K562 (cell line): ENCODE data around the gene IFIT2.

ENCODE experiments used
- CHD1 ChIP-seq: fragments of 200-600 bp; sonication (generic); IDR thresholded peaks from one replicate; pipeline ENCODE4 v1.6.1; 2012; ENCODE audit warnings: mild to moderate bottlenecking, moderate library complexity, low read length, inconsistent platforms
- FOS ChIP-seq: IDR thresholded peaks from 3 replicates; pipeline ENCODE4 v1.6.1; 2011; ENCODE audit not compliant: insufficient read length; ENCODE audit errors: extremely low read depth
- MEIS2 ChIP-seq: fragments of 450-650 bp; IDR thresholded peaks from 2 replicates; pipeline ENCODE4 v1.6.1; 2014; ENCODE audit warnings: mild to moderate bottlenecking; ENCODE audit not compliant: partially characterized antibody
- PCBP1 ChIP-seq: fragments of 200-400 bp; formaldehyde crosslinking; IDR thresholded peaks from 2 replicates; pipeline ENCODE4 v1.6.1; 2018; ENCODE audit warnings: mild to moderate bottlenecking, low read depth, low read length; ENCODE audit not compliant: poor library complexity, severe bottlenecking
- POLR2A ChIP-seq: fragments of 450-650 bp; conservative IDR thresholded peaks from 2 replicates; pipeline ENCODE4 v1.6.1; 2016
- TAF1 ChIP-seq: IDR thresholded peaks from 2 replicates; pipeline ENCODE4 v1.6.1; 2011; ENCODE audit warnings: mild to moderate bottlenecking, low read length, moderate library complexity; ENCODE audit not compliant: insufficient read depth, control insufficient read depth, severe bottlenecking; ENCODE audit errors: extremely low read depth
- ZBTB1 ChIP-seq: sonication (generic); formaldehyde crosslinking; IDR thresholded peaks from 2 replicates; pipeline ENCODE4 v1.8.1; 2023; ENCODE audit warnings: missing genetic modification reagents, low read depth, mild to moderate bottlenecking, borderline replicate concordance
- TF ChIP-seq, protein P1 (sequence below), 3 experiments: IDR thresholded peaks in 2 of 3; conservative IDR thresholded peaks in 1 of 3; 2 replicates each; pipeline ENCODE4 v1.5.1; 2011 to 2012; ENCODE audit warnings: low read length in 3 of 3, mild to moderate bottlenecking in 3 of 3, control low read depth in 2 of 3, improper control_type of control experiment in 1 of 3, inconsistent platforms in 1 of 3, low read depth in 1 of 3, mixed read lengths in 1 of 3, moderate library complexity in 1 of 3; ENCODE audit not compliant: insufficient read depth in 2 of 3

DNA sequence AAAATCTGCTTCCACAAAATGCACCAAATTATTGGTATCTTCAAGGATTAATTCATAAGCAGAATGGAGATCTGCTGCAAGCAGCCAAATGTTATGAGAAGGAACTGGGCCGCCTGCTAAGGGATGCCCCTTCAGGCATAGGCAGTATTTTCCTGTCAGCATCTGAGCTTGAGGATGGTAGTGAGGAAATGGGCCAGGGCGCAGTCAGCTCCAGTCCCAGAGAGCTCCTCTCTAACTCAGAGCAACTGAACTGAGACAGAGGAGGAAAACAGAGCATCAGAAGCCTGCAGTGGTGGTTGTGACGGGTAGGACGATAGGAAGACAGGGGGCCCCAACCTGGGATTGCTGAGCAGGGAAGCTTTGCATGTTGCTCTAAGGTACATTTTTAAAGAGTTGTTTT lies 38.0 kb downstream of the IFIT2 start:
- TF ChIP-seq MEIS2 (no peak), CHD1 (no peak), ZBTB1 (CRISPR knock-in tag) (no peak), POLR2A (no peak), FOS (no peak), TAF1 (no peak), PCBP1 (no peak)
- TF ChIP-seq, protein P1, sequence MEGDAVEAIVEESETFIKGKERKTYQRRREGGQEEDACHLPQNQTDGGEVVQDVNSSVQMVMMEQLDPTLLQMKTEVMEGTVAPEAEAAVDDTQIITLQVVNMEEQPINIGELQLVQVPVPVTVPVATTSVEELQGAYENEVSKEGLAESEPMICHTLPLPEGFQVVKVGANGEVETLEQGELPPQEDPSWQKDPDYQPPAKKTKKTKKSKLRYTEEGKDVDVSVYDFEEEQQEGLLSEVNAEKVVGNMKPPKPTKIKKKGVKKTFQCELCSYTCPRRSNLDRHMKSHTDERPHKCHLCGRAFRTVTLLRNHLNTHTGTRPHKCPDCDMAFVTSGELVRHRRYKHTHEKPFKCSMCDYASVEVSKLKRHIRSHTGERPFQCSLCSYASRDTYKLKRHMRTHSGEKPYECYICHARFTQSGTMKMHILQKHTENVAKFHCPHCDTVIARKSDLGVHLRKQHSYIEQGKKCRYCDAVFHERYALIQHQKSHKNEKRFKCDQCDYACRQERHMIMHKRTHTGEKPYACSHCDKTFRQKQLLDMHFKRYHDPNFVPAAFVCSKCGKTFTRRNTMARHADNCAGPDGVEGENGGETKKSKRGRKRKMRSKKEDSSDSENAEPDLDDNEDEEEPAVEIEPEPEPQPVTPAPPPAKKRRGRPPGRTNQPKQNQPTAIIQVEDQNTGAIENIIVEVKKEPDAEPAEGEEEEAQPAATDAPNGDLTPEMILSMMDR (IDR thresholded peaks at IDR 0.05 in 2 of 3, conservative IDR thresholded peaks at IDR 0.05 in 1 of 3; ENCODE audit: insufficient read depth in 2 of 3, low read depth in 1 of 3, low read length in 3 of 3) = no peak
